HFFc6 (cell line): ENCODE measurements around the gene SAMD13. TPM values are rescaled to one million over a fixed set of nuclear protein-coding genes. Genes with fewer than 3 reads are reported as not detected.

ENCODE experiments used
- DNase-seq: peaks from one replicate; pipeline ENCODE4 v3.0.0-alpha.2; 2018
- H3K27ac Mint-ChIP-seq: 2 replicates; pipeline ENCODE4 v1.8.0; 2020; ENCODE audit warnings: mild to moderate bottlenecking, mixed read lengths
- H3K27me3 Mint-ChIP-seq: 2 replicates; pipeline ENCODE4 v1.8.0; 2021; ENCODE audit warnings: mild to moderate bottlenecking, moderate library complexity, mixed read lengths; ENCODE audit not compliant: insufficient read depth
- H3K36me3 Mint-ChIP-seq: 2 replicates; pipeline ENCODE4 v1.8.0; 2021; ENCODE audit warnings: low read depth, mixed read lengths
- H3K4me1 Mint-ChIP-seq: 2 replicates; pipeline ENCODE4 v1.8.0; 2020; ENCODE audit warnings: low read depth, mixed read lengths
- H3K4me3 Mint-ChIP-seq: 2 replicates; pipeline ENCODE4 v1.8.0; 2020; ENCODE audit warnings: mild to moderate bottlenecking, moderate library complexity, mixed read lengths
- H3K9me3 Mint-ChIP-seq: 2 replicates; pipeline ENCODE4 v1.8.0; 2020; ENCODE audit warnings: mild to moderate bottlenecking, mixed read lengths
- CTCF ChIP-seq: fragments of 200-600 bp; sonication (generic); IDR thresholded peaks from 2 replicates; pipeline ENCODE4 v1.5.0; 2021; ENCODE audit warnings: antibody characterized with exemption, mild to moderate bottlenecking
- total RNA-seq, 6 experiments: library from RNA; stranded (reverse); fragmentation: NEBNext Ultra II Directional; extraction: Animal tissue kit (Norgen Biotek cat#: 25700); gene quantifications; 2 replicates in 1 of 6; 3 replicates in 5 of 6; pipeline ENCODE4 v1.2.3, GENCODE V29; 2021

The SAMD13 gene
- total RNA-seq, 6 experiments from 2014 or later, result 0.36 to 1.1 (median 0.45) TPM

GRCh38 chr1:84344286-84344685 is 42.8 kb downstream of the SAMD13 start:
- peak; percentile 15 for DNase-seq
- peak overlapping the region; percentile 4; the same call in 1 of the 2 replicates for H3K27ac Mint-ChIP-seq
- peaks cover 4% of the 10 kb centered on the region; the same call in 1 of the 2 replicates for H3K27me3 Mint-ChIP-seq
- TF ChIP-seq CTCF, result no peak
- H3K9me3 Mint-ChIP-seq, result no peaks in the 10 kb centered on the region
- no peak overlapping the region for H3K4me3 Mint-ChIP-seq
- H3K36me3 Mint-ChIP-seq, result peaks cover 6% of the 10 kb centered on the region
- H3K4me1 Mint-ChIP-seq, result peaks cover 36% of the 10 kb centered on the region

- DNase-seq, result no peak
- H3K27ac Mint-ChIP-seq, result no peak overlapping the region
These were observed 43.7 kb downstream of the SAMD13 start for GRCh38 chr1:84345220-84345619.

GRCh38 chr1:84347271-84347931 is 45.9 kb downstream of the SAMD13 start:
- Mint-ChIP-seq H3K27ac (peak overlapping the region; percentile 46; the same call in 1 of the 2 replicates), H3K9me3 (no peaks in the 10 kb centered on the region), H3K27me3 (no peaks in the 10 kb centered on the region; the same call in 1 of the 2 replicates), H3K4me3 (peak overlapping the region; percentile 69), H3K36me3 (no peaks in the 10 kb centered on the region; the same call in 1 of the 2 replicates), H3K4me1 (peaks cover 33% of the 10 kb centered on the region)
- DNase-seq, result no peak
- no peak for TF ChIP-seq CTCF

More at GRCh38 chr1:84345220-84345619, 43.7 kb downstream of the SAMD13 start:
- no peak overlapping the region for H3K4me3 Mint-ChIP-seq
- H3K27me3 Mint-ChIP-seq, result peaks cover 2% of the 10 kb centered on the region; the same call in 1 of the 2 replicates
- TF ChIP-seq CTCF, result no peak
- no peaks in the 10 kb centered on the region for H3K9me3 Mint-ChIP-seq
- peaks cover 30% of the 10 kb centered on the region for H3K4me1 Mint-ChIP-seq
- H3K36me3 Mint-ChIP-seq, result peaks cover 6% of the 10 kb centered on the region

GRCh38 chr1:84347932-84348555 is 46.5 kb downstream of the SAMD13 start:
- DNase-seq, result no peak
- peak overlapping the region; percentile 46; the same call in 1 of the 2 replicates for H3K27ac Mint-ChIP-seq
- no peaks in the 10 kb centered on the region for H3K9me3 Mint-ChIP-seq
- H3K4me1 Mint-ChIP-seq, result peaks cover 40% of the 10 kb centered on the region
- H3K36me3 Mint-ChIP-seq, result no peaks in the 10 kb centered on the region; the same call in 1 of the 2 replicates
- no peak for TF ChIP-seq CTCF
- no peaks in the 10 kb centered on the region; the same call in 1 of the 2 replicates for H3K27me3 Mint-ChIP-seq
- H3K4me3 Mint-ChIP-seq, result peak overlapping the region; percentile 69

GRCh38 chr1:84348759-84349158 is 47.3 kb downstream of the SAMD13 start:
- Mint-ChIP-seq H3K4me1 (peaks cover 47% of the 10 kb centered on the region), H3K9me3 (no peaks in the 10 kb centered on the region), H3K4me3 (no peak overlapping the region), H3K27ac (no peak overlapping the region), H3K27me3 (no peaks in the 10 kb centered on the region; the same call in 1 of the 2 replicates), H3K36me3 (no peaks in the 10 kb centered on the region; the same call in 1 of the 2 replicates)
- DNase-seq, result no peak
- TF ChIP-seq CTCF, result no peak
